Measurements from ENCODE around the gene EGFL8. TPM values are rescaled to one million over a fixed set of nuclear protein-coding genes. Genes with fewer than 3 reads are reported as not detected.

Gene EGFL8
- total and polyA plus RNA-seq, 9 of the 15 experiments (the other 6 are each of a cell fraction or from before 2014, with no cell fraction given): 2.2 to 47.4 (median 14.2) TPM

- no peak for TF ChIP-seq USF2 (CRISPR knock-in tag; IDR thresholded peaks at IDR 0.05)
- TF ChIP-seq YBX1 (IDR thresholded peaks at IDR 0.05): no peak
- no peak for TF ChIP-seq CBX2 (IDR thresholded peaks at IDR 0.05; ENCODE audit: insufficient read depth, low read length, poor library complexity, severe bottlenecking)
- no peak for TF ChIP-seq ZNF124 (CRISPR knock-in tag; IDR thresholded peaks at IDR 0.05)
- TF ChIP-seq STAT5B (CRISPR knock-in tag; IDR thresholded peaks at IDR 0.05): no peak
- TF ChIP-seq ZSCAN32 (CRISPR knock-in tag; IDR thresholded peaks at IDR 0.05): peak; percentile 14; the same call in 1 of the 2 replicates
- no peak; the same call in 1 of the 2 replicates for TF ChIP-seq MGA (IDR thresholded peaks at IDR 0.05)
- no peak for TF ChIP-seq FOS (IDR thresholded peaks at IDR 0.05; ENCODE audit: extremely low read depth, insufficient read length)
- TF ChIP-seq CEBPB (tag; IDR thresholded peaks at IDR 0.05): no peak
Observed at GRCh38 chr6:32195902-32196681, 31.7 kb downstream of the EGFL8 start (continued).

Data from K562 (cell line).